HEK293 (cell line): ENCODE data around the gene LTBP1.

Experiments used
- CTCF ChIA-PET: fragments of 350-600 bp; formaldehyde crosslinking; extraction: SDS; loops from one replicate; lab custom pipeline; 2021; ENCODE audit warnings: antibody characterized with exemption; lab: Yijun Ruan, JAX
- POLR2A ChIA-PET: fragments of 300-600 bp; formaldehyde crosslinking; extraction: SDS; loops from one replicate; lab custom pipeline; 2020; ENCODE audit warnings: antibody characterized with exemption, inconsistent platforms; lab: Yijun Ruan, JAX
- H3K27ac ChIP-seq: fragments of 200-500 bp; sonication (Bioruptor generic); 2 replicates; pipeline ENCODE4 v1.5.1; 2014; ENCODE audit warnings: low read depth, low read length, control low read depth, inconsistent platforms; ENCODE audit errors: extremely low read depth
- H3K36me3 ChIP-seq, 2 experiments: fragments of 200-500 bp in 1 of 2; sonication (Bioruptor generic) in 1 of 2; 1 replicate in 1 of 2; 2 replicates in 1 of 2; pipeline ENCODE4 v1.5.1; 2014 to 2017; ENCODE audit warnings: inconsistent platforms in 2 of 2, low read length in 2 of 2; ENCODE audit not compliant: control insufficient read depth in 2 of 2, insufficient read depth in 1 of 2
- H3K4me1 ChIP-seq: fragments of 200-500 bp; sonication (Bioruptor generic); 2 replicates; pipeline ENCODE4 v1.5.1; 2014; ENCODE audit warnings: mild to moderate bottlenecking, low read length, inconsistent platforms; ENCODE audit not compliant: control insufficient read depth, insufficient read depth
- H3K4me3 ChIP-seq: 2 replicates; pipeline ENCODE4 v1.5.1; 2011; ENCODE audit warnings: low read depth, mild to moderate bottlenecking, control low read depth, low read length, moderate library complexity
- H3K9me3 ChIP-seq: fragments of 200-500 bp; sonication (Bioruptor generic); 2 replicates; pipeline ENCODE4 v1.5.1; 2014; ENCODE audit warnings: low read depth, low read length, inconsistent platforms; ENCODE audit not compliant: control insufficient read depth, insufficient read depth
- BCL11A ChIP-seq: fragments of 450-650 bp; formaldehyde crosslinking; IDR thresholded peaks from 2 replicates; pipeline ENCODE4 v1.5.1; 2016; ENCODE audit warnings: low read depth, missing biosample characterization, missing genetic modification characterization
- PRDM6 ChIP-seq: fragments of 450-650 bp; formaldehyde crosslinking; IDR thresholded peaks from 2 replicates; pipeline ENCODE4 v1.5.1; 2017; ENCODE audit warnings: missing biosample characterization, missing genetic modification characterization
- SALL2 ChIP-seq: fragments of 450-650 bp; formaldehyde crosslinking; IDR thresholded peaks from 2 replicates; pipeline ENCODE4 v1.5.0; 2017; ENCODE audit warnings: missing biosample characterization, mild to moderate bottlenecking, missing genetic modification characterization, borderline replicate concordance
- TCF7L2 ChIP-seq: IDR thresholded peaks from 2 replicates; pipeline ENCODE4 v1.6.1; 2011; ENCODE audit warnings: low read depth, mild to moderate bottlenecking, inconsistent platforms, low read length, moderate library complexity, borderline replicate concordance
- ZBTB1 ChIP-seq: fragments of 450-650 bp; formaldehyde crosslinking; IDR thresholded peaks from 2 replicates; pipeline ENCODE4 v1.5.1; 2016; ENCODE audit warnings: missing biosample characterization, missing genetic modification characterization
- ZBTB17 ChIP-seq: fragments of 450-650 bp; formaldehyde crosslinking; IDR thresholded peaks from 2 replicates; pipeline ENCODE4 v1.5.1; 2016; ENCODE audit warnings: missing biosample characterization, missing genetic modification characterization
- ZFP69B ChIP-seq: fragments of 450-650 bp; formaldehyde crosslinking; IDR thresholded peaks from 2 replicates; pipeline ENCODE4 v1.5.1; 2016; ENCODE audit warnings: missing biosample characterization, missing genetic modification characterization
- ZNF10 ChIP-seq: fragments of 450-650 bp; formaldehyde crosslinking; IDR thresholded peaks from 2 replicates; pipeline ENCODE4 v1.5.1; 2017; ENCODE audit warnings: missing biosample characterization, missing genetic modification characterization
- ZNF112 ChIP-seq: fragments of 450-650 bp; formaldehyde crosslinking; IDR thresholded peaks from 2 replicates; pipeline ENCODE4 v1.5.0; 2017; ENCODE audit warnings: missing biosample characterization, missing genetic modification characterization
- ZNF169 ChIP-seq: fragments of 450-650 bp; formaldehyde crosslinking; IDR thresholded peaks from 2 replicates; pipeline ENCODE4 v1.5.1; 2016; ENCODE audit warnings: missing biosample characterization, missing genetic modification characterization
- ZNF184 ChIP-seq: fragments of 450-650 bp; IDR thresholded peaks from 2 replicates; pipeline ENCODE4 v1.5.1; 2018; ENCODE audit warnings: missing biosample characterization, mild to moderate bottlenecking, missing genetic modification characterization
- ZNF24 ChIP-seq: fragments of 450-650 bp; formaldehyde crosslinking; IDR thresholded peaks from 2 replicates; pipeline ENCODE4 v1.5.1; 2016; ENCODE audit warnings: missing biosample characterization, missing genetic modification characterization
- ZNF37A ChIP-seq: fragments of 450-650 bp; IDR thresholded peaks from 2 replicates; pipeline ENCODE4 v1.5.1; 2018; ENCODE audit warnings: missing biosample characterization, missing genetic modification characterization
- ZNF433 ChIP-seq: fragments of 450-650 bp; formaldehyde crosslinking; IDR thresholded peaks from 2 replicates; pipeline ENCODE4 v1.5.1; 2016; ENCODE audit warnings: missing biosample characterization, missing genetic modification characterization, low read depth
- ZNF529 ChIP-seq: fragments of 450-650 bp; formaldehyde crosslinking; IDR thresholded peaks from 2 replicates; pipeline ENCODE4 v1.5.1; 2017; ENCODE audit warnings: missing genetic modification characterization, missing biosample characterization; ENCODE audit not compliant: insufficient replicate concordance
- ZNF600 ChIP-seq: fragments of 450-650 bp; formaldehyde crosslinking; IDR thresholded peaks from 2 replicates; pipeline ENCODE4 v1.5.1; 2016; ENCODE audit warnings: missing biosample characterization, missing genetic modification characterization
- ZNF658 ChIP-seq: fragments of 450-650 bp; formaldehyde crosslinking; IDR thresholded peaks from 2 replicates; pipeline ENCODE4; 2016; ENCODE audit warnings: missing biosample characterization, missing genetic modification characterization
- ZNF747 ChIP-seq: fragments of 450-650 bp; formaldehyde crosslinking; IDR thresholded peaks from 2 replicates; pipeline ENCODE4 v1.5.1; 2016; ENCODE audit warnings: missing biosample characterization, missing genetic modification characterization
- ZNF776 ChIP-seq: fragments of 450-650 bp; formaldehyde crosslinking; IDR thresholded peaks from 2 replicates; pipeline ENCODE4 v1.5.0; 2017; ENCODE audit warnings: missing biosample characterization, missing genetic modification characterization, borderline replicate concordance
- ZNF791 ChIP-seq: fragments of 450-650 bp; formaldehyde crosslinking; IDR thresholded peaks from 2 replicates; pipeline ENCODE4 v1.5.1; 2016; ENCODE audit warnings: missing biosample characterization, missing genetic modification characterization
- ZNF792 ChIP-seq: fragments of 450-650 bp; formaldehyde crosslinking; IDR thresholded peaks from 2 replicates; pipeline ENCODE4 v1.5.1; 2016; ENCODE audit warnings: missing biosample characterization, missing genetic modification characterization
- ZNF830 ChIP-seq: fragments of 450-650 bp; IDR thresholded peaks from 2 replicates; pipeline ENCODE4 v1.5.0; 2018; ENCODE audit warnings: missing biosample characterization, missing genetic modification characterization, low read depth, mild to moderate bottlenecking, moderate library complexity
- ZNF837 ChIP-seq: fragments of 450-650 bp; formaldehyde crosslinking; IDR thresholded peaks from 2 replicates; pipeline ENCODE4 v1.5.1; 2016; ENCODE audit warnings: missing biosample characterization, missing genetic modification characterization
- ZSCAN16 ChIP-seq: fragments of 450-650 bp; formaldehyde crosslinking; IDR thresholded peaks from 2 replicates; pipeline ENCODE4 v1.5.1; 2016; ENCODE audit warnings: missing biosample characterization, missing genetic modification characterization
- TF ChIP-seq, protein P1 (sequence below): fragments of 450-650 bp; formaldehyde crosslinking; IDR thresholded peaks from 2 replicates; pipeline ENCODE4 v1.5.1; 2016; ENCODE audit warnings: missing biosample characterization, missing genetic modification characterization
- TF ChIP-seq, protein P2 (sequence below): fragments of 450-650 bp; formaldehyde crosslinking; IDR thresholded peaks from 2 replicates; pipeline ENCODE4 v1.5.1; 2017; ENCODE audit warnings: missing biosample characterization, missing genetic modification characterization
- TF ChIP-seq, protein P3 (sequence below): fragments of 450-650 bp; formaldehyde crosslinking; IDR thresholded peaks from 2 replicates; pipeline ENCODE4 v1.5.1; 2017; ENCODE audit warnings: missing biosample characterization, missing genetic modification characterization

LTBP1 gene

DNA sequence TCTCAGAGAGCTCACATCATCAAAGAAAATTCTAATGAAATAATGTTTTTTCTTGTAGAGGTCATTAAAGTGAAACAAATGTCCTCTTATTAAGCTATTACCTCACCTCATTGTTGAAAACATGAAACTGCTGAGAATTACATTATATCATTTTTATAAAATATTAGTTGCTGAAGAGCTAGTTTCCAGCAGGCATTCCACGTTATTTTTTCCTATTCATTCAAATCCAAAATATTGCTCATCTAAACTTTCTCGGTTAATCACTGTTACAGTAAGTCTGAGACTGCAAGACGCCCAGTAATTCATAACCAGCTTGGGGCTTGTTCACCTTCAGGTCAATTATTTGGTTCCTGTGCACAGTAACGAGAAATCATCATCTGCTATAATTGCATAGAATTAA, 391.2 kb downstream of the LTBP1 start (continued):
- no peak for TF ChIP-seq ZBTB1 (tag by site-specific recombination)

DNA sequence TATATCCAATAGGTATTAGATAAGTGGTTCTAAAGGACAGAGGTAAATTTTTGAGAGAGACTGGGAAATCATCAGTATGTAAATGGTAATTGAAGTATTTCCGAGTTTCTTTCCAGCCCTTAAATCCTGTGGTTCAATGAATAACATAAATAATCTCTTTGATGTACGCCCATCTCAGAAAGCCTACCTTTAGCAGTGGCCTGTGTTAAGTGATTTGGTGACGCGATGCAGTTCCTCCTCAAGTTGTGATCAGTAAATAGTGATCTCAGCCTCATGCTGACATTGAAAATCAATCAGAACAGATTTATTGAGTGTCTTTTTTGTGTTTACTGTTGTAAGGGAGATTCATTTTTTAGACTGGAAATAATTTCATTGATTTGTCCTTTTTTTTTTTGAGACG, 392.5 kb downstream of the LTBP1 start:
- no peaks in the 10 kb centered on the region for H3K36me3 ChIP-seq
- TF ChIP-seq ZNF184 (tag by site-specific recombination): no peak
- TF ChIP-seq, all 188 proteins: peak for 0
- Histone ChIP-seq H3K9me3 (no peaks in the 10 kb centered on the region), H3K4me3 (no peak overlapping the region), H3K4me1 (no peaks in the 10 kb centered on the region), H3K27ac (no peak overlapping the region)
- ChIA-PET CTCF (no interaction called here), POLR2A (no interaction called here)

- ChIA-PET CTCF (interaction anchor here (0.6 kb wide), 1 partner anchor 42 kb away, joined by 3 read pairs; no protein-coding TSS in a partner anchor), POLR2A (no interaction called here)
- no peak overlapping the region for H3K27ac ChIP-seq
Observed at GRCh38 chr2:33340280-33340679, 393.5 kb downstream of the LTBP1 start.

GRCh38 chr2:33342171-33342570, 395.4 kb downstream of the LTBP1 start:
- ChIA-PET POLR2A (no interaction called here), CTCF (no interaction called here)
- H3K27ac ChIP-seq: no peak overlapping the region
- no peaks in the 10 kb centered on the region for H3K9me3 ChIP-seq
- no peaks in the 10 kb centered on the region for H3K4me1 ChIP-seq
- no peaks in the 10 kb centered on the region for H3K36me3 ChIP-seq
- no peak overlapping the region for H3K4me3 ChIP-seq
- no peak for TF ChIP-seq ZNF37A
- no peak for TF ChIP-seq ZNF837
- TF ChIP-seq ZNF112 (tag by site-specific recombination): no peak
- TF ChIP-seq ZNF830 (tag by site-specific recombination): no peak
- TF ChIP-seq PRDM6 (tag by site-specific recombination): no peak
- TF ChIP-seq ZNF747 (tag by site-specific recombination): no peak
- TF ChIP-seq TCF7L2: no peak
- TF ChIP-seq ZNF600 (tag by site-specific recombination): no peak
- TF ChIP-seq, protein P1, sequence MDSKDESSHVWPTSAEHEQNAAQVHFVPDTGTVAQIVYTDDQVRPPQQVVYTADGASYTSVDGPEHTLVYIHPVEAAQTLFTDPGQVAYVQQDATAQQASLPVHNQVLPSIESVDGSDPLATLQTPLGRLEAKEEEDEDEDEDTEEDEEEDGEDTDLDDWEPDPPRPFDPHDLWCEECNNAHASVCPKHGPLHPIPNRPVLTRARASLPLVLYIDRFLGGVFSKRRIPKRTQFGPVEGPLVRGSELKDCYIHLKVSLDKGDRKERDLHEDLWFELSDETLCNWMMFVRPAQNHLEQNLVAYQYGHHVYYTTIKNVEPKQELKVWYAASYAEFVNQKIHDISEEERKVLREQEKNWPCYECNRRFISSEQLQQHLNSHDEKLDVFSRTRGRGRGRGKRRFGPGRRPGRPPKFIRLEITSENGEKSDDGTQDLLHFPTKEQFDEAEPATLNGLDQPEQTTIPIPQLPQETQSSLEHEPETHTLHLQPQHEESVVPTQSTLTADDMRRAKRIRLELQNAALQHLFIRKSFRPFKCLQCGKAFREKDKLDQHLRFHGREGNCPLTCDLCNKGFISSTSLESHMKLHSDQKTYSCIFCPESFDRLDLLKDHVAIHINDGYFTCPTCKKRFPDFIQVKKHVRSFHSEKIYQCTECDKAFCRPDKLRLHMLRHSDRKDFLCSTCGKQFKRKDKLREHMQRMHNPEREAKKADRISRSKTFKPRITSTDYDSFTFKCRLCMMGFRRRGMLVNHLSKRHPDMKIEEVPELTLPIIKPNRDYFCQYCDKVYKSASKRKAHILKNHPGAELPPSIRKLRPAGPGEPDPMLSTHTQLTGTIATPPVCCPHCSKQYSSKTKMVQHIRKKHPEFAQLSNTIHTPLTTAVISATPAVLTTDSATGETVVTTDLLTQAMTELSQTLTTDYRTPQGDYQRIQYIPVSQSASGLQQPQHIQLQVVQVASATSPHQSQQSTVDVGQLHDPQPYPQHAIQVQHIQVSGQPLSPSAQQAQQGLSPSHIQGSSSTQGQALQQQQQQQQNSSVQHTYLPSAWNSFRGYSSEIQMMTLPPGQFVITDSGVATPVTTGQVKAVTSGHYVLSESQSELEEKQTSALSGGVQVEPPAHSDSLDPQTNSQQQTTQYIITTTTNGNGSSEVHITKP: no peak
- TF ChIP-seq, protein P2, sequence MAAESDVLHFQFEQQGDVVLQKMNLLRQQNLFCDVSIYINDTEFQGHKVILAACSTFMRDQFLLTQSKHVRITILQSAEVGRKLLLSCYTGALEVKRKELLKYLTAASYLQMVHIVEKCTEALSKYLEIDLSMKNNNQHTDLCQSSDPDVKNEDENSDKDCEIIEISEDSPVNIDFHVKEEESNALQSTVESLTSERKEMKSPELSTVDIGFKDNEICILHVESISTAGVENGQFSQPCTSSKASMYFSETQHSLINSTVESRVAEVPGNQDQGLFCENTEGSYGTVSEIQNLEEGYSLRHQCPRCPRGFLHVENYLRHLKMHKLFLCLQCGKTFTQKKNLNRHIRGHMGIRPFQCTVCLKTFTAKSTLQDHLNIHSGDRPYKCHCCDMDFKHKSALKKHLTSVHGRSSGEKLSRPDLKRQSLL (tag by site-specific recombination): no peak
- TF ChIP-seq ZBTB17: no peak
- TF ChIP-seq ZNF10 (tag by site-specific recombination): no peak
- TF ChIP-seq ZNF529 (tag by site-specific recombination): no peak

More at GRCh38 chr2:33340280-33340679, 393.5 kb downstream of the LTBP1 start:
- no peak overlapping the region for H3K4me3 ChIP-seq
- H3K4me1 ChIP-seq: no peaks in the 10 kb centered on the region
- no peaks in the 10 kb centered on the region for H3K9me3 ChIP-seq
- H3K36me3 ChIP-seq: no peaks in the 10 kb centered on the region
- TF ChIP-seq ZNF169 (tag by site-specific recombination): no peak
- no peak for TF ChIP-seq ZNF433 (tag by site-specific recombination)
- TF ChIP-seq, protein P3, sequence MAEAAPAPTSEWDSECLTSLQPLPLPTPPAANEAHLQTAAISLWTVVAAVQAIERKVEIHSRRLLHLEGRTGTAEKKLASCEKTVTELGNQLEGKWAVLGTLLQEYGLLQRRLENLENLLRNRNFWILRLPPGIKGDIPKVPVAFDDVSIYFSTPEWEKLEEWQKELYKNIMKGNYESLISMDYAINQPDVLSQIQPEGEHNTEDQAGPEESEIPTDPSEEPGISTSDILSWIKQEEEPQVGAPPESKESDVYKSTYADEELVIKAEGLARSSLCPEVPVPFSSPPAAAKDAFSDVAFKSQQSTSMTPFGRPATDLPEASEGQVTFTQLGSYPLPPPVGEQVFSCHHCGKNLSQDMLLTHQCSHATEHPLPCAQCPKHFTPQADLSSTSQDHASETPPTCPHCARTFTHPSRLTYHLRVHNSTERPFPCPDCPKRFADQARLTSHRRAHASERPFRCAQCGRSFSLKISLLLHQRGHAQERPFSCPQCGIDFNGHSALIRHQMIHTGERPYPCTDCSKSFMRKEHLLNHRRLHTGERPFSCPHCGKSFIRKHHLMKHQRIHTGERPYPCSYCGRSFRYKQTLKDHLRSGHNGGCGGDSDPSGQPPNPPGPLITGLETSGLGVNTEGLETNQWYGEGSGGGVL (tag by site-specific recombination): no peak
- no peak for TF ChIP-seq BCL11A (tag by site-specific recombination)
- no peak for TF ChIP-seq SALL2
- TF ChIP-seq ZNF791: no peak
- no peak for TF ChIP-seq ZSCAN16 (tag by site-specific recombination)
- TF ChIP-seq ZNF24 (tag by site-specific recombination): no peak
- TF ChIP-seq ZNF658: no peak
- TF ChIP-seq ZNF792 (tag by site-specific recombination): no peak
- no peak for TF ChIP-seq ZNF776 (tag by site-specific recombination)
- no peak for TF ChIP-seq ZFP69B (tag by site-specific recombination)
